SK-N-SH treated with all-trans-retinoic acid at 6 μM for 48 hours (cell line): ENCODE results near the gene UBXN6.

Source experiments
- ARNTL ChIP-seq: fragments of 450-650 bp; formaldehyde crosslinking; IDR thresholded peaks from 2 replicates; pipeline ENCODE4 v1.5.0; 2020; ENCODE audit warnings: low read depth, mild to moderate bottlenecking, moderate library complexity, borderline replicate concordance
- BACH2 ChIP-seq: fragments of 250-450 bp; sonication (Bioruptor Pico); IDR thresholded peaks from 2 replicates; pipeline ENCODE4 v1.9.0; 2021; ENCODE audit warnings: mild to moderate bottlenecking, borderline replicate concordance
- CREB5 ChIP-seq: fragments of 250-450 bp; sonication (Bioruptor Pico); IDR thresholded peaks from 2 replicates; pipeline ENCODE4 v1.5.1; 2020; ENCODE audit warnings: low read depth, mild to moderate bottlenecking, moderate library complexity
- CSRNP3 ChIP-seq: fragments of 250-450 bp; sonication (Bioruptor Pico); IDR thresholded peaks from 2 replicates; pipeline ENCODE4 v1.5.1; 2021; ENCODE audit warnings: mild to moderate bottlenecking, moderate library complexity
- ESRRG ChIP-seq: fragments of 250-450 bp; sonication (Bioruptor Pico); IDR thresholded peaks from 2 replicates; pipeline ENCODE4 v1.6.1; 2021; ENCODE audit warnings: mild to moderate bottlenecking
- GLIS3 ChIP-seq: fragments of 250-450 bp; sonication (Bioruptor Pico); IDR thresholded peaks from 2 replicates; pipeline ENCODE4 v1.5.0; 2020; ENCODE audit warnings: mild to moderate bottlenecking, moderate library complexity
- OSR1 ChIP-seq: fragments of 250-450 bp; sonication (Bioruptor Pico); IDR thresholded peaks from 2 replicates; pipeline ENCODE4 v1.8.0; 2022; ENCODE audit warnings: moderate library complexity, mild to moderate bottlenecking, inconsistent platforms
- PATZ1 ChIP-seq: fragments of 250-450 bp; sonication (Bioruptor Pico); IDR thresholded peaks from 2 replicates; pipeline ENCODE4 v1.8.0; 2020; ENCODE audit warnings: mild to moderate bottlenecking, moderate library complexity, borderline replicate concordance
- RARB ChIP-seq: fragments of 250-450 bp; sonication (Bioruptor Pico); IDR thresholded peaks from 2 replicates; pipeline ENCODE4 v1.8.0; 2021; ENCODE audit warnings: mild to moderate bottlenecking, moderate library complexity
- TOX ChIP-seq: fragments of 250-450 bp; sonication (Bioruptor Pico); IDR thresholded peaks from 2 replicates; pipeline ENCODE4 v1.8.0; 2021; ENCODE audit warnings: mild to moderate bottlenecking, moderate library complexity, borderline replicate concordance
- TSHZ2 ChIP-seq: fragments of 250-450 bp; sonication (Bioruptor Pico); IDR thresholded peaks from 2 replicates; pipeline ENCODE4 v1.5.0; 2020; ENCODE audit warnings: mild to moderate bottlenecking, moderate library complexity
- ZFP3 ChIP-seq: fragments of 250-450 bp; sonication (Bioruptor Pico); IDR thresholded peaks from 2 replicates; pipeline ENCODE4 v1.5.0; 2020; ENCODE audit warnings: mild to moderate bottlenecking, moderate library complexity
- ZFP30 ChIP-seq: fragments of 450-650 bp; formaldehyde crosslinking; IDR thresholded peaks from 2 replicates; pipeline ENCODE4 v1.5.0; 2022; ENCODE audit warnings: mild to moderate bottlenecking, moderate library complexity
- ZNF70 ChIP-seq: fragments of 450-650 bp; formaldehyde crosslinking; IDR thresholded peaks from 2 replicates; pipeline ENCODE4 v1.5.0; 2020; ENCODE audit warnings: mild to moderate bottlenecking, moderate library complexity

GRCh38 chr19:4493104-4493928 is 35.7 kb upstream of the UBXN6 start:
- no peak for TF ChIP-seq CSRNP3 (CRISPR knock-in tag)
- TF ChIP-seq BACH2, result no peak
- TF ChIP-seq OSR1 (CRISPR knock-in tag), result no peak
- no peak for TF ChIP-seq CREB5 (CRISPR knock-in tag)
- TF ChIP-seq GLIS3 (CRISPR knock-in tag), result no peak
- no peak for TF ChIP-seq PATZ1 (CRISPR knock-in tag)
- no peak for TF ChIP-seq ZFP30 (CRISPR knock-in tag)
- no peak for TF ChIP-seq RARB
- no peak for TF ChIP-seq ESRRG
- TF ChIP-seq TSHZ2 (CRISPR knock-in tag), result no peak
- no peak for TF ChIP-seq ZNF70 (CRISPR knock-in tag)
- no peak for TF ChIP-seq ZFP3 (CRISPR knock-in tag)
- TF ChIP-seq TOX (CRISPR knock-in tag), result no peak
- no peak for TF ChIP-seq ARNTL
